T-helper 1 cell (primary cell): ENCODE results near the gene TBX6.
"Not testable (repeated sequence)": the region's sequence is repeated elsewhere in the genome, so short reads cannot be mapped to it uniquely, and the experiment has no call there.

Source experiments
- DNase-seq, 5 donors: peaks; one replicate each; pipeline ENCODE4 v3.0.0-alpha.2; 2012 to 2020
- total RNA-seq, 4 donors: gene quantifications; one replicate each; lab custom pipeline; 2026; lab: John Stamatoyannopoulos, UW

The TBX6 gene
- 0.47 to 1.2 (median 0.80) reads per million in 4 donors for total RNA-seq

- DNase-seq, result peak; percentile 85 to 94 (median 88)
Observed at GRCh38 chr16:30091474-30092372, at the start of gene TBX6. Gene TBX6, minus strand, starts transcription at chr16:30091924. Its CDS starts 731 bp downstream, at chr16:30091193.

GRCh38 chr16:30139583-30140481, 48.1 kb upstream of the TBX6 start:
- DNase-seq, result no peak

- DNase-seq, result no peak
Observed at GRCh38 chr16:30137897-30138296, 46.2 kb upstream of the TBX6 start.

GRCh38 chr16:30136971-30137605, 45.4 kb upstream of the TBX6 start:
- no peak for DNase-seq

- no peak for DNase-seq
Observed at GRCh38 chr16:30132591-30132990, 40.9 kb upstream of the TBX6 start.

- peak in 1 of 5 donors; percentile 10 for DNase-seq
Observed at GRCh38 chr16:30131869-30132475, 40.2 kb upstream of the TBX6 start.

GRCh38 chr16:30127993-30128392, 36.3 kb upstream of the TBX6 start:
- no peak for DNase-seq

GRCh38 chr16:30125690-30126089, 34.0 kb upstream of the TBX6 start:
- DNase-seq, result not testable (repeated sequence)

- no peak for DNase-seq
Observed at GRCh38 chr16:30124985-30125379, 33.3 kb upstream of the TBX6 start.

GRCh38 chr16:30122604-30123160, 31.0 kb upstream of the TBX6 start:
- peak in 1 of 5 donors; percentile 10 for DNase-seq

GRCh38 chr16:30121741-30122571, 30.2 kb upstream of the TBX6 start:
- DNase-seq, result no peak

- peak in 1 of 5 donors; percentile 15 for DNase-seq
Observed at GRCh38 chr16:30120340-30121105, 28.8 kb upstream of the TBX6 start.

GRCh38 chr16:30119428-30119827, 27.7 kb upstream of the TBX6 start:
- no peak for DNase-seq

- DNase-seq, result no peak
Observed at GRCh38 chr16:30117768-30118167, 26.0 kb upstream of the TBX6 start.

- DNase-seq, result no peak
Observed at GRCh38 chr16:30116291-30117207, 24.8 kb upstream of the TBX6 start.

- DNase-seq, result no peak
Observed at GRCh38 chr16:30115238-30115637, 23.5 kb upstream of the TBX6 start.

GRCh38 chr16:30114833-30115232, 23.1 kb upstream of the TBX6 start:
- DNase-seq, result not testable (repeated sequence)

- DNase-seq, result no peak
Observed at GRCh38 chr16:30114411-30114810, 22.7 kb upstream of the TBX6 start.

GRCh38 chr16:30113711-30114333, 22.1 kb upstream of the TBX6 start:
- no peak for DNase-seq
